ENCODE measurements around the gene RNF19B.
"Not testable (repeated sequence)": the region's sequence is repeated elsewhere in the genome, so short reads cannot be mapped to it uniquely, and the experiment has no call there.

Gene RNF19B

DNA sequence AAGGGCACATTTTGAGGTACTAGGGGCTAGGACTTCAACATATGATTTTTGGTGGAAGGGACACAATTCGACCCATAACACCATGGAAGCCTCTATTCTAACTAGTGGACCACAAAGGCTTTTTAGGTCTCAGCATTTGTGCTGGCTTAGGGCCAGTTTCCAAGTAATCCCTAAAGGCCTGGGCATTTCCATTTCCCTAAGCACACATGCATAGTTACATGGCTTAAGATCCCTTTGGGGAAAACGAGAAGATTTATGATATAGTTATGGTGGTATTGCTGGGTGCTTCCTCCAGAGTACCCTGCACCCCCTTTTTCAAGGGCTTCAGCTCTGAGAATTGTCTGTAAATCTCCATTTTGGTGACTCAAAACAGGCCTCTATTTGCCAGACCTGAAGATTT is 35.2 kb downstream of the RNF19B start:
- DNase-seq: no peak

- no peak for DNase-seq
Measured at GRCh38 chr1:32928715-32929114, 35.9 kb downstream of the RNF19B start.

GRCh38 chr1:32928285-32928684 is 36.3 kb downstream of the RNF19B start:
- no peak for DNase-seq

DNA sequence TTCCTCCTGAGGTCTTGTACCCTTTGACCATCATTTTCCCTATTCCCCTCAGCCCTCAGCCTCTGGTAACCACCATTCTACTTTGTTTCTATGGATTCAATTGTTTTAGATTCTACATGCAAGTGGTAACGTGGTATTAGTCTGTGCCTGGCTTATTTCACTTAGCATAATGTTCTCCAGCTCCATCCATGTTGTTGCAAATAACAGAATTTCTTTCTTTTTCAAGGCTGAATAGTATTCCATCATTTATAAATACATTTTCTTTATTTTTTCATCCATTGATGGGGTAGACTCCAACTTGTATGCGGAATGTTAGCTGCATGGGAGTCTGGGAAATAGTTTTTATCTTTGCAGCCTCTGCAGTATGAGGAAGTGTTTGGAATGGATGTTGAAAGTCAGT is 37.2 kb downstream of the RNF19B start:
- no peak for DNase-seq

- DNase-seq: no peak
Measured at GRCh38 chr1:32926562-32926961, 38.0 kb downstream of the RNF19B start.

- no peak for DNase-seq
Measured at GRCh38 chr1:32925403-32926162, 39.0 kb downstream of the RNF19B start.

DNA sequence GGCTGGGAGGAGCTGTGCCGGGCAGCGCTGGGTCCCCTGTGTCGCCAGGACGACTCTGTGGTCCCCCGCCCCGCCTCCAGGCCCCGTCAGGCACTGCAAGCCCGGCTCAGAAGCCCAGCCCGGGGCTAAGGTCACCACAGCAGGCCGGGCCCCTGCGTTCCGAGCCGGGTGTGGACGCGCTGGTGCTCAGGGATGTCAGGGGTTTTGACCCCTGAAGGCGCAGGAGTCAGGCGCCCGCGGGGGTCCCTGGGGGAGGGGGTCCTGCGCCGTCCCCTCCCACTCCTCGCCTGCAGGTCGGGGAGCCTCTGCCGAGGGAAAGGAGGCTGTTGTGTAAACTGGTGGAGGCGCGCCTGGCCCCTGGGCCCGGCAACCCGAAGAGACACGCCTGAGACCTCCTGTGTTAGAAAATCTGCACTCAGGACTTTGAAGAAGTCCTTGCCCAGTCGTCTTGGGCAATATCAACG is 39.7 kb downstream of the RNF19B start:
- DNase-seq: no peak

DNA sequence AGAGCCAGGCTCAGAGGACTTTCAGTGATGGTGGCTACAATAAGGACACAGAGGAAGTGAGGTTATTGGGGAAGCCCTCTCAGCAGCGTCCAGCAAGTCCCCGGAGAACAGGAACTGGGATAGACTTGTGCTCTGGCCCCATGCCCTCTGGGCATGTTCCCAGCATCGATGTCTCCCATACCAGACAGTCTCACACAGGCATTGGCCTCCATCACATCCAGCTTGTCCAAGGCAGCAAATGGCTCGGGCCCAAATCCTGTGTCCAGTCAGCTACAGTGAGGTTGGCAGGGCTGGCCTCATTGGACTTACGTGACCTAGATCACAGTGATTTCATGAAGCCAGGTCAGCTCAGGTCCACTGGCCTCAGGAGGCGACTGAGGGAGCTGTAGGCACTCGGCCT is 43.8 kb downstream of the RNF19B start:
- DNase-seq: no peak

- DNase-seq: no peak
Measured at GRCh38 chr1:32919811-32920733, 44.5 kb downstream of the RNF19B start.

DNA sequence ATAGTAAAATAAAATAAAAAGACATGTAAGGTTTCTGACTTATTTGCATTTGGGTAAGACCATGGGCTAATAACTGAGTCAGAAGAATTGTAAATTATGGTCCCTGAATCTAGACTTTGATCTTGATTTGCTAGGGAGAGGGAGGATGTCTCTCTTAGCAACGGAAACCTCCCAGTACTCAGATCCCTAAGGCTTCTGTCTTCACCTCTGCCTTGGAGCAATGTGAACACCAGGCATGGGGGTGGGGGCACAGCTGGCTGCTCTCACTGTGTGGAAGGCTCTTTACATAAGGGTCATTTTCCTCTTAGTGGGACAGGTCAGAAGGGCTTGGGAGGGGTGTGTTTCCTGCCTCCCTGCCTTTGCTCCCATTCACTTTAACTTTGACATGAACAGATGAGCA is 46.4 kb downstream of the RNF19B start:
- DNase-seq: no peak

GRCh38 chr1:32917521-32917920 is 47.1 kb downstream of the RNF19B start:
- DNase-seq: no peak

- DNase-seq: no peak
Measured at GRCh38 chr1:32915766-32916706, 48.6 kb downstream of the RNF19B start.

- DNase-seq: no peak
Measured at GRCh38 chr1:32910319-32910718, 54.3 kb downstream of the RNF19B start.

GRCh38 chr1:32907435-32907834 is 57.2 kb downstream of the RNF19B start:
- DNase-seq: no peak

GRCh38 chr1:32906654-32907053 is 58.0 kb downstream of the RNF19B start:
- DNase-seq: no peak

DNA sequence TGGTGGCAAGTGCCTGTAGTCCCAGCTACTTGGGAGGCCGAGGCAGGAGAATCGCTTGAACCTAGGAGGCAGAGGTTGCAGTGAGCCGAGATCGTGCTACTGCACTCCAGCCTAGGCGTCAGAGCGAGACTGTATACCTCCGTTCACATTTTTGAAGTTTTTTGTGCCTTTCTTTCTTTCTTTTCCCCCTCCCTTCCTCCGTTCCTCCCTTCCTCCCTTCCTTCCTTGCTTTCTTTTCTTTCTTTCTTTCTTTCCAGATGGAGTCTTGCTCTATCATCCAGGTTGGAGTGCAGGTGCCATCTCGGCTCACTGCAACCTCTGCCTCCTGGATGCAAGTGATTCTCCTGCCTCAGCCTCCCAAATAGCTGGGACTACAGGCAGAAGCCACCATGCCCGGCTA is 59.0 kb downstream of the RNF19B start:
- not testable (repeated sequence) for DNase-seq

DNA sequence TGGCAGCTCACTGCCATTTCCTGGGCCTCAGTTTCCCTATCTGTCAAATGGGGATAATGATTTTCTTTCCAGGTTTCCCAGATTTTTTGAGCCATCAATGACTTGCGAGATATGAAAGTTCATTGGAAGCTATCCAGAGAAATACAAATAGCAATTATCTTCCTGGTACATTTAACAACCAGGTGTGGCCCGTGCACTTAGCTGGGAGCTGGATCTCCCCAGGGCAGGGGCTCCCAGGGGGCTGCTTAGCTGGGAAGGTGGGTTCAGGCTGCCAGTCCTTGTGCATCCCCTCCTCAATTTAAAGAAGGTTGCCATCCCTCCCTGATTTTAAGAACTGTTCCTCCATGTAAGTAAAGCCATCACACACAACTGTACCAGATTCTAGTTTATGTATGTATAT is 59.8 kb downstream of the RNF19B start:
- DNase-seq: no peak

DNA sequence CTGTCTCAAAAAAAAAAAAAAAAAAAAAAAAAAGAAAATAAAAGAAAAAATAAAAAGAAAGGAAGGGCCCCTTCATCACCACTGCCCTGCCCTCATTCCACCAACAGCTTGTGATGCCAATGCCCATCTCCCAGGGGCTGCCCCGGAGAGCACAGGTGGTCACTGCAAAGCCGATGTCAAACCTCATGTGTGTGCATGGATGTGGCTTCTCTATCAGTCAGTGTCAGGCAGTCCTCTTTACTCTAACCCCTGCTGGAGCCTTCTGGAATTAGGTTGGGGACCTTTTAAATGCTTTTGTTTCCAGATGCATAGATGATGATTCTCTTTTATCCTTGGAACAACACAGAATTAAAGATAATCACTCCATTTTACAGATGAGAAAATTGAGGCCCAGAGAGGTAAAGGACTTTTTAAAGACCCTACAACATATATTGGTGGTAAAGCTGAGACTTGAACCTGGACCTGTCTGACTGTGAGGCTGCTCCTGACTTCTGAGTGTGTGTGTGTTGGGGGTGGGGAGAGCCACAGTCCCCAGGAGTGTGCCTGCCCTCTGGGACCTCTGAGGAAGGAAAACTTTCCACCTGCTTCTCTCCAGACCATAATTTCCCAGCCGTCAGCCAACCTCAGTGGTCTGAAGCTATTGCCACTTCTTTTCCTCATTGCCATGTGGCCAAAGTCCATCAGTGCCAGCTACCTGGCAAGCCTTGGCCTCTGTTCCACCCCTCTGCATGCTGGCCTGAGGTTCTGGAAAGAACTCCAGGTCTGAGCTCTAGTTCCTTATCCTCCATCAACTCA is 60.4 kb downstream of the RNF19B start:
- no peak for DNase-seq

GRCh38 chr1:32902535-32902920 is 62.1 kb downstream of the RNF19B start:
- no peak for DNase-seq

- DNase-seq: no peak
Measured at GRCh38 chr1:32901823-32902534, 62.6 kb downstream of the RNF19B start.

All from activated naive CD4-positive, alpha-beta T cell (primary cell).